Vagina (tissue), 2 donors: ENCODE data around the gene DPF3. TPM values are rescaled to one million over a fixed set of nuclear protein-coding genes. Genes with fewer than 3 reads are reported as not detected.

Source experiments
- DNase-seq, 2 donors: peaks; one replicate each; pipeline ENCODE4 v3.0.0-alpha.2; 2017; ENCODE audit errors: extremely low spot score in 2 of 2
- H3K27ac ChIP-seq: fragments of 200-600 bp; sonication (generic); one replicate; pipeline ENCODE4 v1.5.1; 2019
- H3K27me3 ChIP-seq: fragments of 200-600 bp; sonication (generic); one replicate; pipeline ENCODE4 v1.5.1; 2019
- H3K36me3 ChIP-seq, 2 donors: fragments of 200-600 bp; sonication (generic); one replicate each; pipeline ENCODE4 v1.5.1; 2017 to 2019
- H3K4me1 ChIP-seq: fragments of 200-600 bp; sonication (generic); one replicate; pipeline ENCODE4 v1.5.1; 2019
- H3K4me3 ChIP-seq, 2 donors: fragments of 200-600 bp; sonication (generic); 1 replicate in 1 of 2; 2 replicates in 1 of 2; pipeline ENCODE4 v1.5.1; 2016 to 2019
- H3K9me3 ChIP-seq: fragments of 200-600 bp; sonication (generic); one replicate; pipeline ENCODE4 v1.5.1; 2019
- POLR2A ChIP-seq, 2 donors: fragments of 450-650 bp; IDR thresholded peaks; one replicate each; pipeline ENCODE4 v1.6.1; 2017; ENCODE audit warnings: antibody characterized with exemption in 2 of 2, mild to moderate bottlenecking in 2 of 2, moderate library complexity in 2 of 2
- POLR2AphosphoS5 ChIP-seq, 2 donors: sonication (generic); formaldehyde crosslinking; IDR thresholded peaks; one replicate each; pipeline ENCODE4 v1.9.0; 2017; ENCODE audit warnings: antibody characterized with exemption in 2 of 2, mild to moderate bottlenecking in 2 of 2, low read depth in 1 of 2; ENCODE audit not compliant: insufficient read depth in 1 of 2
- intact Hi-C: fragments of 100-400 bp; cut with DNase I; formaldehyde crosslinking; loops from one replicate; pipeline ENCODE4 v1.15.1; 2023
- total RNA-seq: library from RNA; depleted of rRNA; stranded (reverse); fragments of >200 nt; gene quantifications from one replicate; pipeline ENCODE4 v1.2.3, GENCODE V29; 2016
- TF ChIP-seq, protein P1 (sequence below), 3 experiments: fragments of 450-650 bp in 2 of 3; fragments of 200-600 bp in 1 of 3; sonication (generic) in 1 of 3; IDR thresholded peaks; one replicate each; pipeline ENCODE4 v1.5.1; 2017 to 2019; ENCODE audit warnings: antibody characterized with exemption in 3 of 3, mild to moderate bottlenecking in 2 of 3, moderate library complexity in 2 of 3

Gene DPF3
- total RNA-seq, 1 donor from 2014 or later: not detected

DNA sequence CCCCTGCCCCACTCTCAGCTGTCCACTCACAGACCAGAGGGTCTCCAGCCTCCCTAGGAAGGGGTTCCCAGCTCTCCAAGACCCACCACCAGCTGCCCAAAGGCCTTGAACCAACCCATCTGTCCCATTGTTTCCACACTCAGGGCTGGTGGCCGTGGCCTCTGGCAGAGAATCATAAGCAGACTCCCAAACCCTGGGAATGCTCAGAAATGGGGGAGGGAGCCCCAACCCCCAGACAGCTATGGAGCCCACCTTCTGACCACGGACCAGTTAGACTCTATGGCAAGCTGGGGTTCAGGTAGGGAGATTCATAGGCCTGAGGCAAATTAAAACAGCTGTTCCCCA, 280.0 kb downstream of the DPF3 start:
- Histone ChIP-seq H3K27me3 (no peaks in the 10 kb centered on the region), H3K4me1 (peaks cover 33% of the 10 kb centered on the region), H3K27ac (no peak overlapping the region), H3K36me3 (no peaks in the 10 kb centered on the region), H3K9me3 (no peaks in the 10 kb centered on the region), H3K4me3 (no peak overlapping the region)
- DNase-seq: peak in 1 of 2 donors; percentile 37
- intact Hi-C loops: no loop called here
- TF ChIP-seq POLR2A (IDR thresholded peaks at IDR 0.05) (no peak), POLR2AphosphoS5 (IDR thresholded peaks at IDR 0.05; ENCODE audit: insufficient read depth in 1 of 2, low read depth in 1 of 2) (no peak)
- TF ChIP-seq, protein P1, sequence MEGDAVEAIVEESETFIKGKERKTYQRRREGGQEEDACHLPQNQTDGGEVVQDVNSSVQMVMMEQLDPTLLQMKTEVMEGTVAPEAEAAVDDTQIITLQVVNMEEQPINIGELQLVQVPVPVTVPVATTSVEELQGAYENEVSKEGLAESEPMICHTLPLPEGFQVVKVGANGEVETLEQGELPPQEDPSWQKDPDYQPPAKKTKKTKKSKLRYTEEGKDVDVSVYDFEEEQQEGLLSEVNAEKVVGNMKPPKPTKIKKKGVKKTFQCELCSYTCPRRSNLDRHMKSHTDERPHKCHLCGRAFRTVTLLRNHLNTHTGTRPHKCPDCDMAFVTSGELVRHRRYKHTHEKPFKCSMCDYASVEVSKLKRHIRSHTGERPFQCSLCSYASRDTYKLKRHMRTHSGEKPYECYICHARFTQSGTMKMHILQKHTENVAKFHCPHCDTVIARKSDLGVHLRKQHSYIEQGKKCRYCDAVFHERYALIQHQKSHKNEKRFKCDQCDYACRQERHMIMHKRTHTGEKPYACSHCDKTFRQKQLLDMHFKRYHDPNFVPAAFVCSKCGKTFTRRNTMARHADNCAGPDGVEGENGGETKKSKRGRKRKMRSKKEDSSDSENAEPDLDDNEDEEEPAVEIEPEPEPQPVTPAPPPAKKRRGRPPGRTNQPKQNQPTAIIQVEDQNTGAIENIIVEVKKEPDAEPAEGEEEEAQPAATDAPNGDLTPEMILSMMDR (IDR thresholded peaks at IDR 0.05): no peak

DNA sequence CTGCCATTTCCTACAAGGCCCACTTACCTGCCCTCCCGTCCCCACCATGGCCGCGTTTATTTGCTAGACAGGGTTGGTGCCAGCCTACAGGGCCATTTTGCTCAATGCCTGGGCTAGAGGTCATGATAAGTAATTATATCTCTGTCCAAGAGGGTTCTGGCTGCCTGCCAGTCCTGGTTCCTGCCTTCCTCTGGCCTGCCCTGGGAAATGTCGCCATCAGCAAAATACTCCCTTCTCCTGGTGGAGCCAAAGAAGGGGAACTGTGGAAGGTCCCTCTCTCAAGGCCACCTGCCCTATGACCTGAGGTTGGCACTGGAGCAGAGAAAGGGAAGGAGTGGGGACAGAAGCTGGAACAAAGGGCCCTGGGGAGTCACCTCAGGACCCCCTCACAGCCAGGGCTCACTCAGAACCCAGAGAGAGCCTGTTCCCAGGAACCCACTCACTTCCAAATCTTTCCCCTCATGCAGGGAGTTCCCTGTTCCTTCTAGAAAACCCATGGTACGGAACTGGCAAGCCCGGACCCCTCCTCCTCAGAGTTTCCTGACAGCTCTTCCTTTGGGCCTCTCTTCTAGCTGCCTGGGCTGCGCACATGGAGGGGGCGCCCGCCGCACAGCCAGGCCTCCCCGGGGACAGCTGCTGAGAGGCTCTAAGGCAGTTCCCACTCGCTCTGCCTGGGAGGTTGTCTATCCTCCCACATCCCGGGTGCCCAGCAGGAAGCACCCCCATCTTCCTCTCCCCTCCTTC, 280.5 kb downstream of the DPF3 start:
- Histone ChIP-seq H3K4me3 (no peak overlapping the region), H3K9me3 (no peaks in the 10 kb centered on the region), H3K4me1 (peaks cover 27% of the 10 kb centered on the region), H3K27ac (no peak overlapping the region), H3K36me3 (no peaks in the 10 kb centered on the region), H3K27me3 (no peaks in the 10 kb centered on the region)
- intact Hi-C loops: no loop called here
- DNase-seq: peak; percentile 64 to 79
- no peak for TF ChIP-seq POLR2A (IDR thresholded peaks at IDR 0.05)
- TF ChIP-seq, protein P1 (IDR thresholded peaks at IDR 0.05): no peak
- TF ChIP-seq POLR2AphosphoS5 (IDR thresholded peaks at IDR 0.05; ENCODE audit: insufficient read depth in 1 of 2, low read depth in 1 of 2): no peak

DNA sequence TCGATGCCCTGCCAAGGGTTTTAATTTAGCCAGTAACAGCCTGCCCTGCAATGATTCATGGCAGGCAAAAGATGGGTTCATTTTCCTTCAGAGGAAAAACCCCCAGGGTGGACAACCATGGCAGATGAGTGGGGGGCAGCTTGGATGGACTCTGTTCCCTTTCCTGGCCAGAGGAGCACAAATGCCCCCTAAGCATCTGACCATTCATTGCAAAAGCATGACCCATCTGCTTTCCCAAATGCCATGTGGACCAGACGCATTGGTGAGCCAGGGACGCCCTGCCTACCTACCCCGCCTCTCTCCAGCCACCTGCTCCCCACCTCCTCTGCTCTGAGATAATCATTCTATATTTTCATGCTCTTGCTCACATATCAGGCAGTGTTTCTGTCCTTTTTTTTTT, 281.9 kb downstream of the DPF3 start:
- H3K27me3 ChIP-seq: no peaks in the 10 kb centered on the region
- intact Hi-C loops: no loop called here
- DNase-seq: peak in 1 of 2 donors; percentile 27
- no peak for TF ChIP-seq POLR2A (IDR thresholded peaks at IDR 0.05)
- no peak for TF ChIP-seq POLR2AphosphoS5 (IDR thresholded peaks at IDR 0.05; ENCODE audit: insufficient read depth in 1 of 2, low read depth in 1 of 2)
- TF ChIP-seq, protein P1 (IDR thresholded peaks at IDR 0.05): no peak
- H3K4me1 ChIP-seq: peaks cover 14% of the 10 kb centered on the region
- no peak overlapping the region for H3K4me3 ChIP-seq
- H3K27ac ChIP-seq: no peak overlapping the region
- no peaks in the 10 kb centered on the region for H3K9me3 ChIP-seq
- no peaks in the 10 kb centered on the region for H3K36me3 ChIP-seq

DNA sequence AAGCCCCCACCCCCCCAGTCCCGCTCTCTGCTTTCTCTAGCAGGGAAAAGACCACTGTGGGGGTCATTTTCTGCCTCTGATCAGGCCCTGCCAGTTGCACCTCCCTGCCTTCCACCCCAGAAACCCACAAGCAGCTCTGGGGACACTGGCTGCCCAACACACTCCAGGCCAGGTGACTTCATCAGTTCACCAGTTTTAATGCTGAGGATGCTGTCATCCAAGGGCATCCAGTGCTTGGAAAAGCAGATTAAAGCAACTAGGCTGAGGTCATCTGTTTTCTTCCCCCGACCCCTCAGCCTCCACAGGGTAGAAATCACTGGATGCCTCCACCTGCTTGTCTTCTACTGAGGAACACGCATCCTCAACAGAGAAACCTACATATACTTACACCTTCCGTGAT, 282.4 kb downstream of the DPF3 start:
- H3K4me1 ChIP-seq: peaks cover 8% of the 10 kb centered on the region
- H3K36me3 ChIP-seq: no peaks in the 10 kb centered on the region
- intact Hi-C loops: no loop called here
- H3K27ac ChIP-seq: no peak overlapping the region
- H3K27me3 ChIP-seq: no peaks in the 10 kb centered on the region
- TF ChIP-seq POLR2AphosphoS5 (IDR thresholded peaks at IDR 0.05; ENCODE audit: insufficient read depth in 1 of 2, low read depth in 1 of 2): no peak
- TF ChIP-seq, protein P1 (IDR thresholded peaks at IDR 0.05): no peak
- TF ChIP-seq POLR2A (IDR thresholded peaks at IDR 0.05): no peak
- H3K9me3 ChIP-seq: no peaks in the 10 kb centered on the region
- H3K4me3 ChIP-seq: no peak overlapping the region
- peak; percentile 31 to 56 for DNase-seq

DNA sequence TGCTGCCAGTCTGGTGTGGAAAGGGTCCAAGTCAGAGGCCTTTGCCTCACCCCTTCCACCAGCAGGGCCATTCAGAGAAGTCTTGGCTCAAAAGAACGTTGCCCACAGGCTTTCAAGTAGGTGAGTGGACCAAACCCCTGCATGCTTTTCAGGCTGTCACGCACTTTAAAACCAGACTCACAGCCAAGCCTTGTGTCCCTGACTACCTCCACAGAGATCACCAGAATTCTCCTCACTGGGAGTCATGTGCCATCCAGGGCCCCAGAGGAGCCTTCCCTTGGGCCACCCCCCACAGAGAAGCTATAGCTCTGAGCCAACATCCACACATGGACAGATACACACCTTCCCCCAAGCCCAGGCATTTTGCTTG, 283.1 kb downstream of the DPF3 start:
- peak in 1 of 2 donors; percentile 78 for DNase-seq
- Histone ChIP-seq H3K27me3 (no peaks in the 10 kb centered on the region), H3K9me3 (no peaks in the 10 kb centered on the region), H3K4me1 (peaks cover 2% of the 10 kb centered on the region), H3K27ac (no peak overlapping the region), H3K4me3 (no peak overlapping the region), H3K36me3 (no peaks in the 10 kb centered on the region)
- no peak for TF ChIP-seq POLR2AphosphoS5 (IDR thresholded peaks at IDR 0.05; ENCODE audit: insufficient read depth in 1 of 2, low read depth in 1 of 2)
- no peak for TF ChIP-seq POLR2A (IDR thresholded peaks at IDR 0.05)
- intact Hi-C loops: no loop called here
